GM12878 (cell line): ENCODE measurements around the gene LRP10. TPM values are rescaled to one million over a fixed set of nuclear protein-coding genes. Genes with fewer than 3 reads are reported as not detected.

Source experiments
- ATAC-seq: fragments of 200-7000 bp; cut with Tn5 transposase; 3 replicates; pipeline ENCODE4 v1.9.1; 2020; ENCODE audit warnings: mild to moderate bottlenecking, moderate library complexity
- BruUV-seq: library from RNA; stranded (reverse); fragments of 400-500 nt; replicated peaks from 2 replicates; lab custom pipeline; 2021; lab: Mats Ljungman, UMichigan
- CTCF ChIA-PET: fragments of 300-600 bp; sonication (Branson Sonifier 250); formaldehyde crosslinking; extraction: SDS; loops from one replicate; lab custom pipeline; 2021; ENCODE audit warnings: inconsistent platforms; lab: Yijun Ruan, JAX
- POLR2A ChIA-PET: fragments of 350-600 bp; formaldehyde crosslinking; extraction: SDS; loops from one replicate; lab custom pipeline; 2021; ENCODE audit warnings: inconsistent platforms; lab: Charles Lee
- RAD21 ChIA-PET: fragments of 300-600 bp; sonication (Branson Sonifier 250); formaldehyde crosslinking; loops from one replicate; lab custom pipeline; 2023; ENCODE audit warnings: antibody characterized with exemption; ENCODE audit not compliant: unreplicated experiment; lab: Charles Lee
- SMC1A ChIA-PET: fragments of 300-600 bp; sonication (Branson Sonifier 250); formaldehyde crosslinking; loops from one replicate; lab custom pipeline; 2023; ENCODE audit not compliant: unreplicated experiment, uncharacterized antibody; lab: Charles Lee
- DNase-seq: peaks from one replicate; pipeline ENCODE4 v3.0.0-alpha.2; 2011; ENCODE audit warnings: low read depth, low spot score
- FAIRE-seq: peaks from 3 replicates; lab custom pipeline; 2011; peaks lifted over from hg19 to GRCh38; lab: Jason Lieb, UNC
- H2AFZ ChIP-seq: 2 replicates; pipeline ENCODE4 v1.6.0; 2011; ENCODE audit warnings: low read depth, low read length, control low read depth; ENCODE audit not compliant: control insufficient read depth
- H3K27ac ChIP-seq: 2 replicates; pipeline ENCODE4 v1.5.1; 2011; ENCODE audit warnings: control low read depth; ENCODE audit not compliant: control insufficient read depth, insufficient read depth
- H3K27me3 ChIP-seq, 2 experiments: replicated peaks in 1 of 2; 2 replicates each; pipeline versions ENCODE4 v1.6.0 to v1.6.1; 2011; ENCODE audit warnings: low read length in 1 of 2; ENCODE audit not compliant: control insufficient read depth in 2 of 2, insufficient read depth in 2 of 2
- H3K36me3 ChIP-seq, 2 experiments: 2 replicates each; pipeline ENCODE4 v1.5.1; 2011; ENCODE audit warnings: low read length in 1 of 2; ENCODE audit not compliant: control insufficient read depth in 2 of 2, insufficient read depth in 2 of 2
- H3K4me1 ChIP-seq: 2 replicates; pipeline ENCODE4 v1.6.1; 2011; ENCODE audit warnings: mild to moderate bottlenecking, low read length, moderate library complexity, mixed read lengths; ENCODE audit not compliant: control insufficient read depth, insufficient read depth
- H3K4me2 ChIP-seq: 2 replicates; pipeline ENCODE4 v1.6.0; 2011; ENCODE audit warnings: control low read depth; ENCODE audit not compliant: control insufficient read depth, insufficient read depth
- H3K4me3 ChIP-seq: fragments of 200-600 bp; sonication (generic); 2 replicates; pipeline ENCODE4 v1.5.1; 2016
- H3K79me2 ChIP-seq: 2 replicates; pipeline ENCODE4 v1.6.0; 2011; ENCODE audit warnings: low read length; ENCODE audit not compliant: control insufficient read depth, insufficient read depth
- H3K9ac ChIP-seq: 2 replicates; pipeline ENCODE4 v1.8.0; 2011; ENCODE audit warnings: low read length, control low read depth, mixed read lengths; ENCODE audit not compliant: control insufficient read depth, insufficient read depth
- H3K9me3 ChIP-seq: replicated peaks from 3 replicates; pipeline ENCODE4 v1.5.1; 2011; ENCODE audit warnings: mild to moderate bottlenecking, low read length; ENCODE audit not compliant: control insufficient read depth, insufficient read depth
- H4K20me1 ChIP-seq: 2 replicates; pipeline ENCODE4 v1.6.0; 2011; ENCODE audit not compliant: control insufficient read depth, insufficient read depth
- EED ChIP-seq: sonication (generic); IDR thresholded peaks from 2 replicates; pipeline ENCODE4 v1.6.1; 2016; ENCODE audit warnings: antibody characterized with exemption, low read depth
- HCFC1 ChIP-seq: fragments of 150-350 bp; IDR thresholded peaks from 2 replicates; pipeline ENCODE4 v1.6.1; 2014; ENCODE audit warnings: low read length
- IKZF1 ChIP-seq: fragments of 450-650 bp; conservative IDR thresholded peaks from 2 replicates; pipeline ENCODE4 v1.6.1; 2017; ENCODE audit warnings: antibody characterized with exemption, mild to moderate bottlenecking
- MYB ChIP-seq: fragments of 150-350 bp; IDR thresholded peaks from 2 replicates; pipeline ENCODE4 v1.6.1; 2014; ENCODE audit warnings: mild to moderate bottlenecking, low read depth, low read length, borderline replicate concordance
- PAX8 ChIP-seq: fragments of 450-650 bp; IDR thresholded peaks from 2 replicates; pipeline ENCODE4 v1.6.1; 2017; ENCODE audit warnings: mild to moderate bottlenecking, moderate library complexity
- SREBF2 ChIP-seq: IDR thresholded peaks from 2 replicates; pipeline ENCODE4 v1.6.1; 2012; ENCODE audit warnings: mild to moderate bottlenecking, low read length
- TARDBP ChIP-seq: IDR thresholded peaks from 2 replicates; pipeline ENCODE4 v1.6.1; 2016; ENCODE audit warnings: borderline replicate concordance
- ZBTB11 ChIP-seq: fragments of 450-650 bp; formaldehyde crosslinking; IDR thresholded peaks from 2 replicates; pipeline ENCODE4 v1.5.0; 2022; ENCODE audit warnings: mild to moderate bottlenecking, missing genetic modification characterization
- ZNF207 ChIP-seq: fragments of 450-650 bp; IDR thresholded peaks from 2 replicates; pipeline ENCODE4 v1.6.1; 2014; ENCODE audit warnings: antibody characterized with exemption, mild to moderate bottlenecking, borderline replicate concordance
- WGBS: methylation state at CpG from one replicate; pipeline ENCODE4 v1.1.6; 2016; ENCODE audit warnings: low lambda C conversion rate; ENCODE audit not compliant: insufficient replicate concordance, insufficient coverage; ENCODE audit errors: missing lambda C conversion rate; 5-methylcytosine and 5-hydroxymethylcytosine counted together
- in situ Hi-C: fragments of 300-500 bp; cut with MboI; formaldehyde crosslinking; loops from 9 replicates; pipeline ENCODE4 v1.14.3; 2018; ENCODE audit warnings: mixed read lengths
- intact Hi-C: fragments of 100-400 bp; cut with micrococcal nuclease; formaldehyde crosslinking; loops from one replicate; pipeline ENCODE4 v1.14.2; 2022; ENCODE audit not compliant: unreplicated experiment
- polyA plus RNA-seq, 11 experiments: library from polyadenylated mRNA; depleted of rRNA in 4 of 11; unstranded in 6 of 11; stranded (reverse) in 5 of 11; fragments of >200 nt; fragmentation: Nextera tagmentation in 4 of 11; fragmentation: Illumina TruSeq in 1 of 11; extraction: Ambion mirVana in 4 of 11; extraction: Trizol in 1 of 11; gene quantifications; 1 replicate in 1 of 11; 2 replicates in 10 of 11; pipeline versions ENCODE4 v1.2.1 to v1.2.3, GENCODE V29; 2011 to 2016; ENCODE audit warnings: inconsistent platforms in 2 of 11, missing spikeins in 2 of 11, low read depth in 1 of 11
- total RNA-seq, 4 experiments: library from RNA; depleted of rRNA in 3 of 4; stranded (reverse); fragments of >200 nt in 3 of 4; fragmentation: Illumina TruSeq in 1 of 4; extraction: Trizol in 1 of 4; gene quantifications; 2 replicates each; pipeline versions ENCODE4 v1.2.1 to v1.2.3, GENCODE V29; 2013 to 2021
- TF ChIP-seq, protein P1 (sequence below): fragments of 450-650 bp; IDR thresholded peaks from 2 replicates; pipeline ENCODE4 v1.6.1; 2014; ENCODE audit warnings: mild to moderate bottlenecking
- TF ChIP-seq, protein P2 (sequence below): fragments of 450-650 bp; IDR thresholded peaks from 2 replicates; pipeline ENCODE4 v1.6.1; 2017; ENCODE audit warnings: mild to moderate bottlenecking

Gene LRP10
- total and polyA plus RNA-seq, 10 of the 15 experiments (the other 5 are each of a cell fraction or from before 2014, with no cell fraction given) = 3.0 to 56.9 (median 20.9) TPM

DNA sequence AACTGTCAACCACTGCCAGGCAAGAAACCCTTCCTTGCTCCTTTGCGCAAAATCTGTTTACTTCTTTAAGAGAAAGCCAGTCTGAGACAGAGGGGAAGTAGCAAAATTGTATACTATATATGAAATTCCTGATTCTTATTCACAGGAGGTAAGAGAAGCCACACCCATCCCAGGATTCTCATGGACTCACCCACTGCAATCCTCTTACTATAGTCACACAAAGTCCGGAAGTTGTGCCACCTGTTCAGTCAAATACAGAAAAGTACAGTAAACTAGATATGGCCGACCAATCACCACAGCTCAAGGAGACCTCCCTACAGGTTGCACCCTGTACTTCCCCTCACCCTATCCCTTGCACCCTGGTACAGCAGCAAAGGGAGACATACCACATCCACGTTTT lies 54.8 kb downstream of the LRP10 start:
- Histone ChIP-seq H3K27ac (no peak overlapping the region), H3K36me3 (peaks cover 9 to 19% of the 10 kb centered on the region in 2 experiments; a peak in 3 of 4 replicates), H3K79me2 (peaks cover 24% of the 10 kb centered on the region), H3K4me1 (peaks cover 16% of the 10 kb centered on the region; the same call in 1 of the 2 replicates), H3K27me3 (no peaks in the 10 kb centered on the region), H3K4me3 (no peak overlapping the region), H3K9ac (no peak overlapping the region), H3K4me2 (no peak overlapping the region), H3K9me3 (no peaks in the 10 kb centered on the region), H4K20me1 (no peaks in the 10 kb centered on the region), H2AFZ (no peak overlapping the region)
- BruUV-seq = no TSS peak
- RAD21 ChIA-PET = interaction anchor here (1.6 kb wide), 1 partner anchor 132 kb away, joined by 3 read pairs; no protein-coding TSS in a partner anchor
- TF ChIP-seq EED = no peak
- TF ChIP-seq, protein P1, sequence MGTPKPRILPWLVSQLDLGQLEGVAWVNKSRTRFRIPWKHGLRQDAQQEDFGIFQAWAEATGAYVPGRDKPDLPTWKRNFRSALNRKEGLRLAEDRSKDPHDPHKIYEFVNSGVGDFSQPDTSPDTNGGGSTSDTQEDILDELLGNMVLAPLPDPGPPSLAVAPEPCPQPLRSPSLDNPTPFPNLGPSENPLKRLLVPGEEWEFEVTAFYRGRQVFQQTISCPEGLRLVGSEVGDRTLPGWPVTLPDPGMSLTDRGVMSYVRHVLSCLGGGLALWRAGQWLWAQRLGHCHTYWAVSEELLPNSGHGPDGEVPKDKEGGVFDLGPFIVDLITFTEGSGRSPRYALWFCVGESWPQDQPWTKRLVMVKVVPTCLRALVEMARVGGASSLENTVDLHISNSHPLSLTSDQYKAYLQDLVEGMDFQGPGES = no peak
- TF ChIP-seq, protein P2, sequence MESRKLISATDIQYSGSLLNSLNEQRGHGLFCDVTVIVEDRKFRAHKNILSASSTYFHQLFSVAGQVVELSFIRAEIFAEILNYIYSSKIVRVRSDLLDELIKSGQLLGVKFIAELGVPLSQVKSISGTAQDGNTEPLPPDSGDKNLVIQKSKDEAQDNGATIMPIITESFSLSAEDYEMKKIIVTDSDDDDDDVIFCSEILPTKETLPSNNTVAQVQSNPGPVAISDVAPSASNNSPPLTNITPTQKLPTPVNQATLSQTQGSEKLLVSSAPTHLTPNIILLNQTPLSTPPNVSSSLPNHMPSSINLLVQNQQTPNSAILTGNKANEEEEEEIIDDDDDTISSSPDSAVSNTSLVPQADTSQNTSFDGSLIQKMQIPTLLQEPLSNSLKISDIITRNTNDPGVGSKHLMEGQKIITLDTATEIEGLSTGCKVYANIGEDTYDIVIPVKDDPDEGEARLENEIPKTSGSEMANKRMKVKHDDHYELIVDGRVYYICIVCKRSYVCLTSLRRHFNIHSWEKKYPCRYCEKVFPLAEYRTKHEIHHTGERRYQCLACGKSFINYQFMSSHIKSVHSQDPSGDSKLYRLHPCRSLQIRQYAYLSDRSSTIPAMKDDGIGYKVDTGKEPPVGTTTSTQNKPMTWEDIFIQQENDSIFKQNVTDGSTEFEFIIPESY = no peak
- TF ChIP-seq ZBTB11 (CRISPR knock-in tag) = no peak
- TF ChIP-seq SREBF2 = no peak
- no peak for TF ChIP-seq ZNF207
- TF ChIP-seq IKZF1 = no peak
- no peak for TF ChIP-seq MYB
- no peak for TF ChIP-seq HCFC1
- no peak for TF ChIP-seq PAX8
- no peak for TF ChIP-seq TARDBP
- no peak for ATAC-seq
- no peak for FAIRE-seq
- in situ Hi-C loops = no loop called here
- SMC1A ChIA-PET = interaction anchor here (0.6 to 1.2 kb wide), 3 partner anchors 10 to 60 kb away, joined by 3 to 4 read pairs (median 3); no protein-coding TSS in a partner anchor
- WGBS = 47% methylated on average over 4 of the region's 4 CpGs
- CTCF ChIA-PET = interaction anchor here (1.5 kb wide), 1 partner anchor 46 kb away, joined by 5 read pairs; no protein-coding TSS in a partner anchor
- intact Hi-C loops = no loop called here
- POLR2A ChIA-PET = interaction anchor here (1.1 to 4.6 kb wide), 2 partner anchors 8 to 24 kb away, joined by 6 to 73 read pairs; partner anchors contain the start of gene RBM23
- no peak for DNase-seq
